Measurements from ENCODE around the gene GPR132. TPM values are rescaled to one million over a fixed set of nuclear protein-coding genes. Genes with fewer than 3 reads are reported as not detected.
A peak's percentile ranks its signal among the peaks of the same experiment; 100 is the strongest.

Gene GPR132
- total and polyA plus RNA-seq, 12 donors, result 0.19 to 4.1 (median 0.82) TPM

- peaks cover 20 to 50% (median 40%) of the 10 kb centered on the region in 9 donors for H3K4me1 ChIP-seq
- TF ChIP-seq CTCF (IDR thresholded peaks at IDR 0.05), result peak in 8 of 9 donors; percentile 29 to 71 (median 55)
- peak; percentile 72 to 76 for DNase-seq
- H3K27ac ChIP-seq, result peak overlapping the region; percentile 24 to 91 (median 86)
- peak overlapping the region; percentile 46 to 85 (median 68) for H3K4me3 ChIP-seq
- H3K27me3 ChIP-seq, result peaks cover 0 to 31% (median 0%) of the 10 kb centered on the region in 7 donors
- H3K9me3 ChIP-seq, result no peaks in the 10 kb centered on the region
- peak; percentile 17 to 57 (median 32) for ATAC-seq
- no peaks in the 10 kb centered on the region for H3K36me3 ChIP-seq
- intact Hi-C loops (cut with DNase I), result loop anchor here in 9 of 10 donors (5.0 to 10.0 kb wide), 11 partner anchors 59 to 261 kb away; partner anchors contain the start of gene JAG2 (in 5 of the 9)
- 1 to 2% methylated on average over 51 to 76 of the region's 76 CpGs for WGBS, 2 donors
These were observed 28.4 kb upstream of the GPR132 start for GRCh38 chr14:105093431-105094192.

- peak overlapping the region in 9 of 10 donors; percentile 62 to 85 (median 69) for H3K4me3 ChIP-seq
- no peak for TF ChIP-seq CTCF (IDR thresholded peaks at IDR 0.05)
- intact Hi-C loops (cut with DNase I), result loop anchor here in 9 of 10 donors (5.0 to 10.0 kb wide), 11 partner anchors 59 to 262 kb away; partner anchors contain the start of gene JAG2 (in 5 of the 9)
- H3K9me3 ChIP-seq, result no peaks in the 10 kb centered on the region
- ATAC-seq (peak; percentile 7 to 49 (median 32)), DNase-seq (peak; percentile 53 to 79)
- H3K27me3 ChIP-seq, result peaks cover 0 to 37% (median 0%) of the 10 kb centered on the region in 7 donors
- no peaks in the 10 kb centered on the region for H3K36me3 ChIP-seq
- 2 to 4% methylated on average over 22 to 46 of the region's 46 CpGs for WGBS, 2 donors
- H3K4me1 ChIP-seq, result peaks cover 24 to 56% (median 46%) of the 10 kb centered on the region in 9 donors
- peak overlapping the region; percentile 24 to 91 (median 86) for H3K27ac ChIP-seq
These were observed 27.8 kb upstream of the GPR132 start for GRCh38 chr14:105093038-105093430.

- WGBS, 2 donors, result 51 to 57% methylated on average over 24 to 25 of the region's 25 CpGs
- DNase-seq, result no peak
- intact Hi-C loops (cut with DNase I), result loop anchor here in 9 of 10 donors (5.0 to 10.0 kb wide), 11 partner anchors 60 to 262 kb away; partner anchors contain the start of gene JAG2 (in 5 of the 9)
- Histone ChIP-seq H3K9me3 (no peaks in the 10 kb centered on the region), H3K4me1 (peaks cover 26 to 61% (median 51%) of the 10 kb centered on the region in 9 donors), H3K36me3 (no peaks in the 10 kb centered on the region), H3K4me3 (peak overlapping the region in 9 of 10 donors; percentile 62 to 85 (median 69)), H3K27ac (peak overlapping the region; percentile 15 to 91 (median 86)), H3K27me3 (peaks cover 0 to 42% (median under 1%) of the 10 kb centered on the region in 7 donors)
- ATAC-seq, result peak in 4 of 8 donors; percentile 1 to 16 (median 6)
- TF ChIP-seq CTCF (IDR thresholded peaks at IDR 0.05), result no peak
These were observed 27.2 kb upstream of the GPR132 start for GRCh38 chr14:105092171-105093037.

Data from heart right ventricle (tissue), 16 donors.